ENCODE data around the gene SYNE2. TPM values are rescaled to one million over a fixed set of nuclear protein-coding genes. Genes with fewer than 3 reads are reported as not detected.

Gene SYNE2
- total RNA-seq, 1 experiment from 2014 or later: 71.1 TPM

GRCh38 chr14:64260418-64260817 lies 407.6 kb downstream of the SYNE2 start (continued):
- TF ChIP-seq ATF2 (CRISPR knock-in tag; IDR thresholded peaks at IDR 0.05; ENCODE audit: borderline replicate concordance, low read depth) (no peak), ETV6 (CRISPR knock-in tag; IDR thresholded peaks at IDR 0.05) (no peak), JUN (CRISPR knock-in tag; IDR thresholded peaks at IDR 0.05) (no peak)

- Mint-ChIP-seq H3K27me3 (ENCODE audit: low read depth) (no peaks in the 10 kb centered on the region), H3K9me3 (no peaks in the 10 kb centered on the region), H3K4me1 (no peaks in the 10 kb centered on the region), H3K27ac (no peak overlapping the region), H3K36me3 (no peaks in the 10 kb centered on the region), H3K4me3 (no peak overlapping the region)
- DNase-seq (ENCODE audit: low spot score) (no peak), ATAC-seq (no peak)
- ChIA-PET POLR2A (interaction anchor here (0.5 kb wide), 1 partner anchor 115 kb away, joined by 3 read pairs; no protein-coding TSS in a partner anchor), CTCF (interaction anchor here (0.8 to 1.0 kb wide), 2 partner anchors 29 to 38 kb away, joined by 3 read pairs; partner anchors contain the start of gene ESR2)
- TF ChIP-seq FOXP4 (CRISPR knock-in tag; IDR thresholded peaks at IDR 0.05) (no peak), ATF3 (CRISPR knock-in tag; conservative IDR thresholded peaks at IDR 0.05) (no peak), ZNF121 (CRISPR knock-in tag; IDR thresholded peaks at IDR 0.05) (no peak), FOXJ3 (CRISPR knock-in tag; IDR thresholded peaks at IDR 0.05; ENCODE audit: borderline replicate concordance) (no peak), USF1 (CRISPR knock-in tag; IDR thresholded peaks at IDR 0.05) (no peak), JAZF1 (CRISPR knock-in tag; IDR thresholded peaks at IDR 0.05) (no peak), ZNF671 (CRISPR knock-in tag; IDR thresholded peaks at IDR 0.05) (no peak), ZNF425 (CRISPR knock-in tag; conservative IDR thresholded peaks at IDR 0.05) (no peak), ZNF232 (CRISPR knock-in tag; IDR thresholded peaks at IDR 0.05) (no peak), TP53 (CRISPR knock-in tag; IDR thresholded peaks at IDR 0.05) (no peak), NFE2L1 (CRISPR knock-in tag; IDR thresholded peaks at IDR 0.05) (no peak), PRRX2 (CRISPR knock-in tag; IDR thresholded peaks at IDR 0.05) (no peak), ZNF423 (CRISPR knock-in tag; IDR thresholded peaks at IDR 0.05) (no peak), ZNF317 (CRISPR knock-in tag; IDR thresholded peaks at IDR 0.05; ENCODE audit: borderline replicate concordance, low read depth) (no peak), HMGA2 (CRISPR knock-in tag; IDR thresholded peaks at IDR 0.05) (no peak), CREB1 (CRISPR knock-in tag; IDR thresholded peaks at IDR 0.05) (no peak), IRF2 (CRISPR knock-in tag; IDR thresholded peaks at IDR 0.05; ENCODE audit: borderline replicate concordance, low read depth) (no peak)
These were observed 412.4 kb downstream of the SYNE2 start for GRCh38 chr14:64265222-64265621.

- Mint-ChIP-seq H3K27me3 (ENCODE audit: low read depth) (no peaks in the 10 kb centered on the region), H3K36me3 (no peaks in the 10 kb centered on the region), H3K4me3 (no peak overlapping the region), H3K27ac (no peak overlapping the region), H3K9me3 (no peaks in the 10 kb centered on the region), H3K4me1 (no peaks in the 10 kb centered on the region)
- ATAC-seq: no peak
- TF ChIP-seq RELA (CRISPR knock-in tag; IDR thresholded peaks at IDR 0.05; ENCODE audit: borderline replicate concordance) (no peak), MXD4 (CRISPR knock-in tag; IDR thresholded peaks at IDR 0.05; ENCODE audit: borderline replicate concordance) (no peak)
- CTCF ChIA-PET: no interaction called here
- POLR2A ChIA-PET: no interaction called here
- DNase-seq (ENCODE audit: low spot score): no peak
These were observed 413.4 kb downstream of the SYNE2 start for GRCh38 chr14:64266239-64266638.
